Erythroblast (primary cell): ENCODE measurements around the gene RAB20.
A peak's percentile ranks its signal among the peaks of the same experiment; 100 is the strongest.
"Not testable (repeated sequence)": the region's sequence is repeated elsewhere in the genome, so short reads cannot be mapped to it uniquely, and the experiment has no call there.

Experiments used
- DNase-seq, 2 experiments: peaks; one replicate each; lab custom pipeline; 2025; lab: John Stamatoyannopoulos, UW
- GATA1 ChIP-seq: IDR thresholded peaks from 2 replicates; pipeline ENCODE4 v1.6.1; 2011; ENCODE audit warnings: low read depth, mild to moderate bottlenecking, control low read depth, low read length, moderate library complexity
- POLR2A ChIP-seq: IDR thresholded peaks from 2 replicates; pipeline ENCODE4 v1.6.1; 2011; ENCODE audit warnings: mild to moderate bottlenecking, low read length

RAB20 gene

GRCh38 chr13:110561344-110562035, at the start of gene RAB20:
TSS of gene RAB20 (minus strand) at chr13:110561722. CDS start at chr13:110561519, 203 bp downstream.
- peak; percentile 47 to 61 for DNase-seq
- TF ChIP-seq GATA1 (no peak), POLR2A (no peak)

- no peak for DNase-seq
- TF ChIP-seq POLR2A, result no peak
- no peak for TF ChIP-seq GATA1
These were observed 49.6 kb upstream of the RAB20 start for GRCh38 chr13:110610955-110611595.

GRCh38 chr13:110607675-110608224, 46.2 kb upstream of the RAB20 start:
- no peak for TF ChIP-seq POLR2A
- TF ChIP-seq GATA1, result no peak

GRCh38 chr13:110606281-110606680, 44.8 kb upstream of the RAB20 start:
- DNase-seq, result not testable (repeated sequence)

More at GRCh38 chr13:110607675-110608224, 46.2 kb upstream of the RAB20 start:
- no peak for DNase-seq

- TF ChIP-seq POLR2A, result no peak
- TF ChIP-seq GATA1, result no peak
- DNase-seq, result no peak
These were observed 43.6 kb upstream of the RAB20 start for GRCh38 chr13:110605132-110605531.

- TF ChIP-seq POLR2A, result no peak
- TF ChIP-seq GATA1, result no peak
- no peak for DNase-seq
These were observed 39.5 kb upstream of the RAB20 start for GRCh38 chr13:110600980-110601379.

GRCh38 chr13:110600261-110600819, 38.8 kb upstream of the RAB20 start:
- no peak for TF ChIP-seq GATA1
- TF ChIP-seq POLR2A, result no peak
- no peak for DNase-seq

- DNase-seq, result no peak
- TF ChIP-seq GATA1, result no peak
- no peak for TF ChIP-seq POLR2A
These were observed 35.6 kb upstream of the RAB20 start for GRCh38 chr13:110597041-110597689.

GRCh38 chr13:110593430-110594130, 32.1 kb upstream of the RAB20 start:
- no peak for TF ChIP-seq POLR2A
- no peak for TF ChIP-seq GATA1
- peak; percentile 77 to 84 for DNase-seq

- no peak for TF ChIP-seq POLR2A
- TF ChIP-seq GATA1, result no peak
- DNase-seq, result no peak
These were observed 31.1 kb upstream of the RAB20 start for GRCh38 chr13:110592665-110593064.

- DNase-seq, result no peak
- TF ChIP-seq GATA1 (no peak), POLR2A (no peak)
These were observed 29.1 kb upstream of the RAB20 start for GRCh38 chr13:110590577-110590976.

- peak; percentile 77 to 83 for DNase-seq
- TF ChIP-seq GATA1, result no peak
- TF ChIP-seq POLR2A, result no peak
These were observed 28.4 kb upstream of the RAB20 start for GRCh38 chr13:110589793-110590390.
